ENCODE results near the gene TFAP2D. TPM values are rescaled to one million over a fixed set of nuclear protein-coding genes. Genes with fewer than 3 reads are reported as not detected.

Gene TFAP2D
- total RNA-seq, 1 donor from 2014 or later, result not detected

GRCh38 chr6:50780382-50780781, 67.1 kb downstream of the TFAP2D start:
- no peak overlapping the region for H3K27ac Mint-ChIP-seq (ENCODE audit: unreplicated experiment)
- no peak for DNase-seq
- no peaks in the 10 kb centered on the region for H3K9me3 Mint-ChIP-seq (ENCODE audit: unreplicated experiment)
- no peak overlapping the region for H3K4me3 Mint-ChIP-seq (ENCODE audit: unreplicated experiment)
- no peaks in the 10 kb centered on the region for H3K4me1 Mint-ChIP-seq (ENCODE audit: low read depth, unreplicated experiment)
- no peaks in the 10 kb centered on the region for H3K36me3 Mint-ChIP-seq (ENCODE audit: unreplicated experiment)
- H3K27me3 Mint-ChIP-seq (ENCODE audit: unreplicated experiment), result no peaks in the 10 kb centered on the region
- TF ChIP-seq CTCF (IDR thresholded peaks at IDR 0.05; ENCODE audit: partially characterized antibody, unreplicated experiment), result no peak

GRCh38 chr6:50785921-50786320, 72.6 kb downstream of the TFAP2D start:
- H3K4me3 Mint-ChIP-seq (ENCODE audit: unreplicated experiment), result no peak overlapping the region
- no peaks in the 10 kb centered on the region for H3K27me3 Mint-ChIP-seq (ENCODE audit: unreplicated experiment)
- no peak for DNase-seq
- no peaks in the 10 kb centered on the region for H3K9me3 Mint-ChIP-seq (ENCODE audit: unreplicated experiment)
- no peaks in the 10 kb centered on the region for H3K4me1 Mint-ChIP-seq (ENCODE audit: low read depth, unreplicated experiment)
- no peak for TF ChIP-seq CTCF (IDR thresholded peaks at IDR 0.05; ENCODE audit: partially characterized antibody, unreplicated experiment)
- H3K36me3 Mint-ChIP-seq (ENCODE audit: unreplicated experiment), result no peaks in the 10 kb centered on the region
- H3K27ac Mint-ChIP-seq (ENCODE audit: unreplicated experiment), result no peak overlapping the region

- peak; percentile 81 for TF ChIP-seq CTCF (IDR thresholded peaks at IDR 0.05; ENCODE audit: partially characterized antibody, unreplicated experiment)
- Mint-ChIP-seq H3K4me3 (ENCODE audit: unreplicated experiment) (no peak overlapping the region), H3K9me3 (ENCODE audit: unreplicated experiment) (no peaks in the 10 kb centered on the region), H3K27ac (ENCODE audit: unreplicated experiment) (no peak overlapping the region), H3K36me3 (ENCODE audit: unreplicated experiment) (no peaks in the 10 kb centered on the region), H3K4me1 (ENCODE audit: low read depth, unreplicated experiment) (no peaks in the 10 kb centered on the region), H3K27me3 (ENCODE audit: unreplicated experiment) (no peaks in the 10 kb centered on the region)
- DNase-seq, result no peak
These were observed 78.7 kb downstream of the TFAP2D start for GRCh38 chr6:50791900-50792508.

- no peak overlapping the region for H3K4me3 Mint-ChIP-seq (ENCODE audit: unreplicated experiment)
- no peaks in the 10 kb centered on the region for H3K4me1 Mint-ChIP-seq (ENCODE audit: low read depth, unreplicated experiment)
- no peaks in the 10 kb centered on the region for H3K36me3 Mint-ChIP-seq (ENCODE audit: unreplicated experiment)
- H3K27ac Mint-ChIP-seq (ENCODE audit: unreplicated experiment), result no peak overlapping the region
- H3K27me3 Mint-ChIP-seq (ENCODE audit: unreplicated experiment), result no peaks in the 10 kb centered on the region
- DNase-seq, result no peak
- no peak for TF ChIP-seq CTCF (IDR thresholded peaks at IDR 0.05; ENCODE audit: partially characterized antibody, unreplicated experiment)
- no peaks in the 10 kb centered on the region for H3K9me3 Mint-ChIP-seq (ENCODE audit: unreplicated experiment)
These were observed 79.4 kb downstream of the TFAP2D start for GRCh38 chr6:50792771-50793170.

GRCh38 chr6:50795574-50795973, 82.2 kb downstream of the TFAP2D start:
- Mint-ChIP-seq H3K9me3 (ENCODE audit: unreplicated experiment) (no peaks in the 10 kb centered on the region), H3K27ac (ENCODE audit: unreplicated experiment) (no peak overlapping the region), H3K4me1 (ENCODE audit: low read depth, unreplicated experiment) (no peaks in the 10 kb centered on the region), H3K36me3 (ENCODE audit: unreplicated experiment) (no peaks in the 10 kb centered on the region), H3K4me3 (ENCODE audit: unreplicated experiment) (no peak overlapping the region), H3K27me3 (ENCODE audit: unreplicated experiment) (no peaks in the 10 kb centered on the region)
- no peak for DNase-seq
- TF ChIP-seq CTCF (IDR thresholded peaks at IDR 0.05; ENCODE audit: partially characterized antibody, unreplicated experiment), result no peak

All from glutamatergic neuron (in vitro differentiated cells).